ENCODE data around the gene STAT5B.
A peak's percentile ranks its signal among the peaks of the same experiment; 100 is the strongest.
"Not testable (repeated sequence)": the region's sequence is repeated elsewhere in the genome, so short reads cannot be mapped to it uniquely, and the experiment has no call there.

Gene STAT5B

GRCh38 chr17:42188749-42189650, 87.2 kb downstream of the STAT5B start:
- Mint-ChIP-seq H3K4me3 (no peak overlapping the region), H3K9me3 (no peaks in the 10 kb centered on the region), H3K27ac (no peak overlapping the region), H3K27me3 (no peaks in the 10 kb centered on the region), H3K36me3 (peaks cover 3% of the 10 kb centered on the region), H3K4me1 (peaks cover 13% of the 10 kb centered on the region)
- DNase-seq (ENCODE audit: low spot score in 2 of 2) (no peak), ATAC-seq (ENCODE audit: low read depth) (no peak)

DNA sequence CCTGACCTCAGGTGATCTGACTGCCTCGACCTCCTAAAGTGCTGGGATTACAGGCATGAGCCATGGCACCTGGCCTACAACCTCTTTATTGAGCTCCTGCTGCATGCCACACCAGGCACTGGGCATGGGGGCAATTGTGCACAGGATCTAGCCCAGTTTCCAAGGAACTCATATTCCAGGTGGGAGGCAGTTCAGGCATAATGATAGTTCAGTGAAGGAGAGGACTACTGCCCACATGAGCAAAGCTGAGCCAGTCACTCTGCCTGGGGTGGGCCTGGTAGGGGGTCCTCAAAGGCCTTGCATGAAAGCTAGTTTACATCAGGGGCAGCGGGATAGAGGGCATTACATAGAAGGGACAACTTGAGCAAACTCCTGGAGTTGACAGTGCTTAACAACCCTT, 88.4 kb downstream of the STAT5B start:
- H3K4me1 Mint-ChIP-seq, result peaks cover 14% of the 10 kb centered on the region
- DNase-seq (ENCODE audit: low spot score in 2 of 2) (no peak), ATAC-seq (ENCODE audit: low read depth) (no peak)
- H3K27ac Mint-ChIP-seq, result no peak overlapping the region
- no peaks in the 10 kb centered on the region for H3K27me3 Mint-ChIP-seq
- peaks cover 3% of the 10 kb centered on the region for H3K36me3 Mint-ChIP-seq
- no peaks in the 10 kb centered on the region for H3K9me3 Mint-ChIP-seq
- no peak overlapping the region for H3K4me3 Mint-ChIP-seq

DNA sequence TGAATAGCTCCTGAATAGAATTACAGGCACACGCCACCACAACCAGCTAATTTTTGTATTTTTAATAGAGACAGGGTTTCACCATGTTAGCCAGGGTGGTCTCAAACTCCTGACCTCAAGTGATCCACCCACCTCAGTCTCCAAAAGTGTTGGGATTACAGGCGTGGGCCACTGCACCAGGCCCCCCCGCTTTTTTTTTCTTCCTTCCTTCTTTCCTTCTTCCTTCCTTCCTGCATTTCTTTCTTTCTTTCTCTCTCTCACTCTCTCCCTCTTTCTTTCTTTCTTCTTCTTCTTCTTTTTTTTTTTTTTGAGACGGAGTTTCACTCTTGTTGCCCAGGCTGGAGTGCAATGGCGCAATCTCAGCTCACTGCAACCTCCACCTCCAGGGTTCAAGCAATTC, 90.0 kb downstream of the STAT5B start:
- DNase-seq (ENCODE audit: low spot score in 2 of 2), result not testable (repeated sequence)

DNA sequence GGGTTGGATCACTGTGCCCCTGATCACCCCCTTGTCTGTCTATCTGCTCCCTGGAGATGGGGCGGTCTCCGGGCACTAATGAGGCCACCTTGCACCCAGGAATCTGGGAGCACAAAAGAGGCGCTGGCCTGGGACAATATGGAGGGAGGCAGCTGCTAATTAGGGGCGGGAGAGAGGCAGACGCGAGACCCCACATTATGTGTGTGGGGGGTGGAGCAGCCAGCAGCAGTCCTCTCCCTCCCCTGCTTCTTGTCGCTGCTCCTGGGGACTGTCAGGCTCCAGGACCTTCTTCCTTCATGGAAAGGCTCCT, 90.6 kb downstream of the STAT5B start:
- ATAC-seq (ENCODE audit: low read depth) (no peak), DNase-seq (ENCODE audit: low spot score in 2 of 2) (no peak)
- Mint-ChIP-seq H3K27ac (no peak overlapping the region), H3K9me3 (no peaks in the 10 kb centered on the region), H3K27me3 (no peaks in the 10 kb centered on the region), H3K4me3 (no peak overlapping the region), H3K4me1 (peaks cover 22% of the 10 kb centered on the region), H3K36me3 (peaks cover 3% of the 10 kb centered on the region)

More for the DNA sequence above, 90.0 kb downstream of the STAT5B start:
- Mint-ChIP-seq H3K4me1 (peaks cover 21% of the 10 kb centered on the region), H3K4me3 (peak overlapping the region; percentile 24)
- H3K27me3 Mint-ChIP-seq; H3K27ac Mint-ChIP-seq; ATAC-seq (ENCODE audit: low read depth); H3K9me3 Mint-ChIP-seq; H3K36me3 Mint-ChIP-seq: not testable (repeated sequence)

GRCh38 chr17:42184713-42185620, 91.2 kb downstream of the STAT5B start, which contains the start of gene HCRT:
Gene HCRT, minus strand, starts transcription at chr17:42185452. Its CDS starts 87 bp downstream, at chr17:42185365.
- DNase-seq (ENCODE audit: low spot score in 2 of 2), result no peak

DNA sequence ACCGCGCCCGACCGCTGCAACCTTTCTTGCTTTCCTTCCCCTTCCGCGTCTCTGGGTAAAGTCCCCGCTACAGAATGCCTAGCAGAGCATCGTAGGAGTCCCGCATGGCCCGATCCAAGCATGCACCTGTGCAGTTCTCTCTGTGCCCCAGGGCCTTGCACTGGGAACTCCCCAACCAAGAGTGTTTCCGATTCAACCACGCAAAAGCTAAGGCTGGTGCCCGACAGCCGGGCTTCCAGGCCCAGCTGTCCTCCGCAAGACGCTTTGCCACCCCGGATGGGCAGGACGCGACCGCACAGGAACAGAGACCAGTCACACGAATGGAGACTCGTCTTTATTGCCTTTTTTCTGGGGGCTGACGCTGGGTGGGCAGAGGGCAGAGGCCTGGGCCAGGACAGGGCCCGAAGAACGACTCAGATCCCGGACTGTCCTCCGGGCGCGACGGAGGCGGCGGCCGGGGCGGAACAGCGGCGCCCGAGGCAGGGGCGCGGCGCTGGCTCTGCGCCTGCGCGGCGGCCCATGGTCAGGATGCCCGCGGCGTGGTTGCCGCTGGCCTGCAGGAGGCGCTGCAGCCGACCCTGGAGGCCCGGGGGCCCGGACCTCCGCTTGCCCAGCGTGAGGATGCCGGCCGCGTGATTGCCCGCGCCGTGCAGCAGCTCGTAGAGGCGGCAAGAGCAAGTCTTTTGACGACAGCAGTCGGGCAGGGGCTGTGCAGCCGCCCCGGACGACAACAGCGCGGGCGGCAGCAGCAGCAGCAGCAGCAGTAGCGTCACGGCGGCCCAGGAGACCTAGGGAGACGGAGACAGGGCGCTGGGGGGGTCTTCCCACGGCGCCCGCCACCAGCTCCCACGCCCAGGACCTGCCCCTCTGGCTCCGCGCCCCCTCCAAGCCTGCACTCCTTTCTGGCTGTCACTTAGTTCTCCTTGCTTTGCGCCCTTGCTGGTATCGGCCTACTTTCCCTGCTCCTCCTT, 92.2 kb downstream of the STAT5B start:
- Mint-ChIP-seq H3K9me3 (no peaks in the 10 kb centered on the region), H3K27ac (peak overlapping the region; percentile 92), H3K27me3 (no peaks in the 10 kb centered on the region), H3K4me3 (peak overlapping the region; percentile 93), H3K4me1 (peaks cover 25% of the 10 kb centered on the region), H3K36me3 (no peaks in the 10 kb centered on the region)
- ATAC-seq (ENCODE audit: low read depth), result peak; percentile 71
- peak; percentile 80 to 88 for DNase-seq (ENCODE audit: low spot score in 2 of 2)

More at GRCh38 chr17:42184713-42185620, 91.2 kb downstream of the STAT5B start, which contains the start of gene HCRT:
- ATAC-seq (ENCODE audit: low read depth), result no peak
- peak within 1 kb of the TSS; percentile 53 for H3K27ac Mint-ChIP-seq
- no peaks in the 10 kb centered on the region for H3K36me3 Mint-ChIP-seq
- no peaks in the 10 kb centered on the region for H3K27me3 Mint-ChIP-seq
- H3K9me3 Mint-ChIP-seq, result no peaks in the 10 kb centered on the region
- peaks cover 22% of the 10 kb centered on the region for H3K4me1 Mint-ChIP-seq
- H3K4me3 Mint-ChIP-seq, result peak within 1 kb of the TSS; percentile 74

GRCh38 chr17:42182927-42183734, 93.1 kb downstream of the STAT5B start:
- no peak for DNase-seq (ENCODE audit: low spot score in 2 of 2)
- Mint-ChIP-seq H3K4me3 (peak overlapping the region; percentile 93), H3K36me3 (no peaks in the 10 kb centered on the region), H3K9me3 (no peaks in the 10 kb centered on the region), H3K27ac (peak overlapping the region; percentile 92), H3K4me1 (peaks cover 33% of the 10 kb centered on the region), H3K27me3 (no peaks in the 10 kb centered on the region)
- ATAC-seq (ENCODE audit: low read depth), result no peak

GRCh38 chr17:42181851-42182207, 94.4 kb downstream of the STAT5B start:
- Mint-ChIP-seq H3K27ac (no peak overlapping the region), H3K36me3 (no peaks in the 10 kb centered on the region)

GRCh38 chr17:42180922-42181850, 95.0 kb downstream of the STAT5B start, which contains the start of gene KCNH4:
Gene KCNH4, minus strand, starts transcription at chr17:42181142. Its CDS starts 197 bp downstream, at chr17:42180945.
- ATAC-seq (ENCODE audit: low read depth) (peak; percentile 58), DNase-seq (ENCODE audit: low spot score in 2 of 2) (peak; percentile 82 to 84)
- Mint-ChIP-seq H3K27ac (peak within 1 kb of the TSS; percentile 50), H3K36me3 (no peaks in the 10 kb centered on the region), H3K4me3 (peak within 1 kb of the TSS; percentile 79), H3K27me3 (no peaks in the 10 kb centered on the region), H3K4me1 (peaks cover 36% of the 10 kb centered on the region), H3K9me3 (no peaks in the 10 kb centered on the region)

More at GRCh38 chr17:42181851-42182207, 94.4 kb downstream of the STAT5B start:
- peak overlapping the region; percentile 79 for H3K4me3 Mint-ChIP-seq
- no peaks in the 10 kb centered on the region for H3K27me3 Mint-ChIP-seq
- ATAC-seq (ENCODE audit: low read depth) (no peak), DNase-seq (ENCODE audit: low spot score in 2 of 2) (no peak)
- H3K9me3 Mint-ChIP-seq, result no peaks in the 10 kb centered on the region
- H3K4me1 Mint-ChIP-seq, result peaks cover 36% of the 10 kb centered on the region

DNA sequence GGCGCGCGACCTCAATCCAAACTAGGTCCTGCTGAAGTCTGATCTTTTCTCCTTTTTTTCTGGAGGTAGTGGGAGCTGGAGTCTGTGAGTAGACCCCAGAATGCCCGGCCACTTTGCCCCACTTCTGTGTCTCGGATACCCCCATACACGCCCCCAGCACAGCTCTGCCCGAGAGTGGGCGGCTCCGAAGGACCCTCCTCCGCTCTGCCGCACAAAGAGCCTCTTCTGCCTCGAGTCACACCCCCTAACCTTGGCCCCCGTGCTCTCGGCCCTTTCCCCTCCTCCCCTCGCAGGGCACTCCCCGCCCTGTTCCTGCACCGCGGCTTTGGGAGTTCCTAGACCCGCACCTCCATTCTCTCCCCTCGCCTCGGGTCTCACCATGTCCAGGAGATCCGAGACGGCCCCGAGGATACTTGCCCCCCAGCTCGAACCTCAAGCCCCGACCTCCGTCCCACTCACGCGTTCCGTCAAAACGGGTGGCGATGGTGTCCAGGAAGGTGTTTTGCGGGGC, 95.7 kb downstream of the STAT5B start:
- Mint-ChIP-seq H3K27ac (no peak overlapping the region), H3K4me1 (peaks cover 36% of the 10 kb centered on the region), H3K27me3 (no peaks in the 10 kb centered on the region), H3K9me3 (no peaks in the 10 kb centered on the region), H3K36me3 (peaks cover 2% of the 10 kb centered on the region), H3K4me3 (peak overlapping the region; percentile 79)
- no peak for ATAC-seq (ENCODE audit: low read depth)
- peak in 1 of 2 donors; percentile 36 for DNase-seq (ENCODE audit: low spot score in 2 of 2)

DNA sequence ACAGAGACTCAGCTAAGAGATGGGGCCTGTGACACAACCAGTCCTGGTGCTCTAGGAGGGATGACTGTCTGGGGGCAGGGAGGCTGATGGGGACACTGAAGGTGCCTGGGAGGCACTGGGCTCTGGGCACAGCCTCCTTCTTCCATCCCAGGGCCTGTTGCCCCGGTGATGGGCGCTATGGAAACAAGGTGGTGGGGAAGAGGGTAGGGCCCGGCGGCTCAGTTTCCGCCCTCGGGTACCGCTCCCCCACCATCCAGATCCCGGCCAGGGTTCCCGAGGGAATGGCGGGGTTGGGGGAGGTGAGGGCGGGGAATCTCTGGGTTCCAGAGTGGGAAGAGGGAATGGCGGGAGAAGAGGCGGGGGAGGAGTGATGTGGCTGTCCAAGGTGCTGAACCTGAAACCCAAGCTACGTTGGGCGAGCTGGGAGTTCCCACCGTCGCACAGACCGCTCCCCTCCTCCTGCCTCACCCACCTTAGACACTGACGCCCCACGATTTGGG, 96.2 kb downstream of the STAT5B start:
- Mint-ChIP-seq H3K4me1 (peaks cover 36% of the 10 kb centered on the region), H3K36me3 (peaks cover 4% of the 10 kb centered on the region), H3K27ac (no peak overlapping the region), H3K9me3 (no peaks in the 10 kb centered on the region), H3K4me3 (peak overlapping the region; percentile 79), H3K27me3 (no peaks in the 10 kb centered on the region)
- no peak for ATAC-seq (ENCODE audit: low read depth)
- peak in 1 of 2 donors; percentile 48 for DNase-seq (ENCODE audit: low spot score in 2 of 2)
